Thoracic aorta (tissue), 2 donors: Measurements from ENCODE around the gene NFIX. TPM values are rescaled to one million over a fixed set of nuclear protein-coding genes. Genes with fewer than 3 reads are reported as not detected.
A peak's percentile ranks its signal among the peaks of the same experiment; 100 is the strongest.

Experiments
- ATAC-seq: fragments of 150-250 bp; one replicate; pipeline ENCODE4 v1.8.0; 2017; ENCODE audit warnings: low read depth; ENCODE audit not compliant: insufficient number of reproducible peaks, low FRiP score
- DNase-seq: peaks from one replicate; pipeline ENCODE4 v3.0.0-alpha.2; 2020; ENCODE audit warnings: low spot score
- H3K27ac ChIP-seq, 2 donors: fragments of 200-600 bp; sonication (generic); 1 replicate in 1 of 2; 2 replicates in 1 of 2; pipeline ENCODE4 v1.5.1; 2016; ENCODE audit warnings: mild to moderate bottlenecking in 2 of 2, moderate library complexity in 2 of 2
- H3K27me3 ChIP-seq: fragments of 200-600 bp; sonication (generic); replicated peaks from 2 replicates; pipeline ENCODE4 v1.6.0; 2016; ENCODE audit warnings: mild to moderate bottlenecking; ENCODE audit not compliant: insufficient read depth
- H3K36me3 ChIP-seq: fragments of 200-600 bp; sonication (generic); one replicate; pipeline ENCODE4 v1.5.1; 2016
- H3K4me1 ChIP-seq, 2 donors: fragments of 200-600 bp; sonication (generic); 1 replicate in 1 of 2; 2 replicates in 1 of 2; pipeline versions ENCODE4 v1.5.1 to v1.6.0; 2016; ENCODE audit warnings: low read depth in 2 of 2, mild to moderate bottlenecking in 1 of 2; ENCODE audit not compliant: control insufficient read depth in 1 of 2
- H3K4me3 ChIP-seq: fragments of 200-600 bp; sonication (generic); 2 replicates; pipeline ENCODE4 v1.5.1; 2016; ENCODE audit warnings: mild to moderate bottlenecking
- H3K9me3 ChIP-seq: fragments of 200-600 bp; sonication (generic); 2 replicates; pipeline ENCODE4 v1.5.1; 2016
- CTCF ChIP-seq: fragments of 200-600 bp; sonication (generic); IDR thresholded peaks from one replicate; pipeline ENCODE4 v1.5.1; 2019; ENCODE audit warnings: antibody characterized with exemption
- total RNA-seq, 2 donors: library from RNA; depleted of rRNA; stranded (reverse); fragments of >200 nt; gene quantifications; one replicate each; pipeline versions ENCODE4 v1.1.0 to v1.2.3, GENCODE V29; 2016

The NFIX gene
- total RNA-seq, 2 donors from 2014 or later = 126 to 145 TPM

GRCh38 chr19:12967907-12968306 lies 27.4 kb upstream of the NFIX start:
- H3K9me3 ChIP-seq = no peaks in the 10 kb centered on the region
- no peak for DNase-seq
- TF ChIP-seq CTCF = no peak

DNA sequence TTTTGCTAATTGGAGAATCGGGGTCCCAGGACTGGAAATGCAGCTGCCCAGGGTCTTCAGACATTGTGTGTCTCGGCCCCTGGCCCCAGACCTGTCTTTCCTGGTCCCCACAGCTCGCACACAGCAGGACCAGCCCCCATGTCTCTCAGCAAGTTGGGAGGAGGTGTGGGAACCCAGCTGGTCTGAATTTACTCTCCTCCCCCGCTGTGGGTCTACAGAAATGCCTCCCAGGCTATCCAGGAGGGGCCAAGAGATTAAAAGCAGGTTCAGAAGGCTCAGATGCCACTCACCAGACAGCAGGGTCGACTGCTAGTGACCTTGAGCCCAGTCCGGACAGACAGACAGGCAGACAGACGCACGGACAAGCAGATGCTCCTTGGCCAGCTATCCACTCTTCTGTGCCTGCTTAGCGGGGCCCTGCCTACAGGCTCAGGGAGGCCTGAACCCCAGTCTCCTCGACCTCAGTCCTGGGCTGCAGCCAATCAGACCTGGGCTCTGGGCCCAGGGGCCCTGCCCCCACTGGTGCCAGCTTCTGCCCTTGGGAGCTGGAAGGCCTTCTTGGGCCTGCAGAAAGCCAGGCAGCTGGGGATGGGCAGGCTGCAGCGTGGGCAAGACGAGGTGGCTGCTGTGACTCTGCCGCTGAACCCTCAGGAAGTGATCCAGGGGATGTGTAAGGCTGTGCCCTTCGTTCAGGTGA lies 25.8 kb upstream of the NFIX start, which contains the start of gene DAND5:
Gene DAND5, plus strand, starts transcription at position 285 of the 697 bp plus-strand sequence. Its CDS starts 85 bp downstream, at position 370.
- peak within 1 kb of the TSS in 1 of 2 donors; percentile 3 for H3K27ac ChIP-seq
- DNase-seq (no peak), ATAC-seq (no peak)
- H3K27me3 ChIP-seq = no peaks in the 10 kb centered on the region
- no peak within 1 kb of the TSS for H3K4me3 ChIP-seq
- H3K36me3 ChIP-seq = no peaks in the 10 kb centered on the region
- H3K9me3 ChIP-seq = no peaks in the 10 kb centered on the region
- H3K4me1 ChIP-seq = peaks cover 0 to 9% of the 10 kb centered on the region in 2 donors
- TF ChIP-seq CTCF = no peak

More at GRCh38 chr19:12967907-12968306, 27.4 kb upstream of the NFIX start:
- Histone ChIP-seq H3K36me3 (no peaks in the 10 kb centered on the region), H3K4me3 (no peak overlapping the region), H3K4me1 (peaks cover 0 to 9% of the 10 kb centered on the region in 2 donors), H3K27me3 (no peaks in the 10 kb centered on the region), H3K27ac (no peak overlapping the region)
- ATAC-seq = no peak

DNA sequence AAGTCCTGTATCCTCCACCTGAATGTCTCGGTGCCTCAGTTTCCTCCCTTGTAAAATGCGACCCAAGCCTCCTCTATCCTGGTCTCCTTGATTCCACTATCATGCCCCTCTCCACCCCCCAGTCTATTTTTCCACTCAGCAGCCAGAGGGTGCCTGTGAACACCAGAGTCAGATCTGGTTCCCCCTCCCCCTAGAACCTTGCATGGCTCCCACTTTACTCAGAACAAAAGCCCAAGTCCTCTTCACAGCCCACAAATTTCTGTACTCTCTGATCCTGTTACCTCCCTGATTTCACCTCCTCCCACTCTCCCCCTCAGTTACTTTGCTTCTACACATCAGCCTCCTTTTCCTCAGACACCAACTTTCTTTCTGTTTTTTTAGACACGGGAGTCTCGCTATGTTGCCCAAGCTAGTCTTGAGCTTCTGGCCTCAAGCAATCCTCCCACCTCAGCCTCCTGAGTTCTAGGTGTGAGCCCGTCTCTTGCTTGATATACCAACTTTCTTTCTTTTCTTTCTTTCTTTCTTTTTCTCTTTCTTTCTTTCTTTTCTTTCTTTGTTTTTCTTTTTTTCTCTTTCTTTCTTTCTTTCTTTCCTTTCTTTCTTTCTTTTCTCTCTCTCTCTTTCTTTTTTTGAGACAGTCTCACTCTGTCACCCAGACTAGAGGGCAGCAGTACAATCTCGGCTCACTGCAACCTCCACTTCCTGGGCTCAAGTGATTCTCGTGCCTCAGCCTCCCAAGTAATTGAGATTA lies 25.0 kb upstream of the NFIX start:
- Histone ChIP-seq H3K9me3 (no peaks in the 10 kb centered on the region), H3K36me3 (no peaks in the 10 kb centered on the region), H3K27me3 (no peaks in the 10 kb centered on the region), H3K4me1 (peaks cover 0 to 9% of the 10 kb centered on the region in 2 donors), H3K4me3 (no peak overlapping the region), H3K27ac (no peak overlapping the region)
- no peak for DNase-seq
- TF ChIP-seq CTCF = no peak
- no peak for ATAC-seq

GRCh38 chr19:12973236-12973635 lies 22.0 kb upstream of the NFIX start:
- H3K27ac ChIP-seq = no peak overlapping the region
- DNase-seq (no peak), ATAC-seq (no peak)
- H3K36me3 ChIP-seq = no peaks in the 10 kb centered on the region
- no peaks in the 10 kb centered on the region for H3K9me3 ChIP-seq
- peaks cover 0 to 9% of the 10 kb centered on the region in 2 donors for H3K4me1 ChIP-seq
- H3K27me3 ChIP-seq = no peaks in the 10 kb centered on the region
- H3K4me3 ChIP-seq = no peak overlapping the region
- no peak for TF ChIP-seq CTCF
